Natural killer cell (primary cell): ENCODE results near the gene SLC6A3. TPM values are rescaled to one million over a fixed set of nuclear protein-coding genes. Genes with fewer than 3 reads are reported as not detected.

ENCODE experiments used
- ATAC-seq, 3 donors: fragments of 150-1000 bp in 2 of 3; fragments of 200-7000 bp in 1 of 3; cut with Tn5 transposase; 1 replicate in 1 of 3; 2 replicates in 2 of 3; pipeline ENCODE4 v1.10.0; 2021; ENCODE audit warnings: mild to moderate bottlenecking in 2 of 3, moderate library complexity in 2 of 3
- DNase-seq, 2 donors: peaks; one replicate each; pipeline versions ENCODE4 v3.0.0 to v3.0.0-alpha.2; 2013 to 2021; ENCODE audit warnings: mixed read lengths in 1 of 2
- H3K27ac ChIP-seq: one replicate; pipeline ENCODE4 v1.5.1; 2013; ENCODE audit warnings: mild to moderate bottlenecking, low read length
- H3K27me3 ChIP-seq: one replicate; pipeline ENCODE4 v1.6.1; 2013; ENCODE audit warnings: low read length; ENCODE audit not compliant: control insufficient read depth, insufficient read depth
- H3K36me3 ChIP-seq: one replicate; pipeline ENCODE4 v1.6.1; 2013; ENCODE audit warnings: low read length; ENCODE audit not compliant: control insufficient read depth, insufficient read depth
- H3K4me1 ChIP-seq: one replicate; pipeline ENCODE4 v1.6.1; 2013; ENCODE audit warnings: low read length; ENCODE audit not compliant: control insufficient read depth, insufficient read depth
- H3K4me3 ChIP-seq: one replicate; pipeline ENCODE4 v1.5.1; 2013; ENCODE audit warnings: low read length
- H3K9me3 ChIP-seq: one replicate; pipeline ENCODE4 v1.6.1; 2013; ENCODE audit warnings: low read length; ENCODE audit not compliant: control insufficient read depth, insufficient read depth
- H3K27ac Mint-ChIP-seq, 2 donors: one replicate each; pipeline ENCODE4 v1.8.0; 2022; ENCODE audit warnings: mild to moderate bottlenecking in 2 of 2, mixed read lengths in 2 of 2, moderate library complexity in 1 of 2
- H3K27me3 Mint-ChIP-seq, 2 donors: one replicate each; pipeline ENCODE4 v1.8.0; 2022; ENCODE audit warnings: low read depth in 2 of 2, mixed read lengths in 2 of 2
- H3K36me3 Mint-ChIP-seq: one replicate; pipeline ENCODE4 v1.8.0; 2022; ENCODE audit warnings: mixed read lengths
- H3K4me1 Mint-ChIP-seq, 2 donors: one replicate each; pipeline ENCODE4 v1.8.0; 2022; ENCODE audit warnings: mixed read lengths in 2 of 2
- H3K4me3 Mint-ChIP-seq: one replicate; pipeline ENCODE4 v1.8.0; 2022; ENCODE audit warnings: mild to moderate bottlenecking, moderate library complexity, mixed read lengths
- H3K9me3 Mint-ChIP-seq, 2 donors: one replicate each; pipeline ENCODE4 v1.8.0; 2022; ENCODE audit warnings: mixed read lengths in 2 of 2
- CTCF ChIP-seq: fragments of 200-600 bp; IDR thresholded peaks from one replicate; pipeline ENCODE4 v1.8.0; 2022; ENCODE audit warnings: antibody characterized with exemption
- WGBS: methylation state at CpG from one replicate; pipeline ENCODE4 v1.1.7; 2013; ENCODE audit warnings: missing lambda C conversion rate; ENCODE audit not compliant: insufficient coverage; 5-methylcytosine and 5-hydroxymethylcytosine counted together
- intact Hi-C: fragments of 100-400 bp; cut with micrococcal nuclease; formaldehyde crosslinking; loops from one replicate; pipeline ENCODE4 v1.14.2; 2022
- total RNA-seq, 4 donors: library from RNA; stranded (reverse); fragments of 120-200 nt in 1 of 4; gene quantifications; one replicate each; pipeline versions ENCODE4 v1.2.3 to v1.2.4, GENCODE V29; 2013 to 2022

Gene SLC6A3
- total RNA-seq, 3 donors from 2014 or later (not counting 1 experiment from before 2014, with no cell fraction given) = not detected

- intact Hi-C loops = no loop called here
- H3K4me1 Mint-ChIP-seq = no peaks in the 10 kb centered on the region
- Histone ChIP-seq H3K36me3 (no peaks in the 10 kb centered on the region), H3K27me3 (no peaks in the 10 kb centered on the region), H3K4me1 (no peaks in the 10 kb centered on the region), H3K4me3 (no peak overlapping the region), H3K9me3 (no peaks in the 10 kb centered on the region), H3K27ac (no peak overlapping the region)
- H3K9me3 Mint-ChIP-seq = peaks cover 3 to 4% of the 10 kb centered on the region in 2 donors
- 86% methylated on average over 16 of the region's 16 CpGs for WGBS
- DNase-seq (no peak), ATAC-seq (no peak)
- TF ChIP-seq CTCF = no peak
- no peak overlapping the region for H3K4me3 Mint-ChIP-seq
- H3K36me3 Mint-ChIP-seq = no peaks in the 10 kb centered on the region
- peaks cover 0 to 14% of the 10 kb centered on the region in 2 donors for H3K27me3 Mint-ChIP-seq
- H3K27ac Mint-ChIP-seq = no peak overlapping the region
These were observed 8.6 kb downstream of the SLC6A3 start for GRCh38 chr5:1436681-1437080.

- Histone ChIP-seq H3K27ac (no peak overlapping the region), H3K36me3 (no peaks in the 10 kb centered on the region), H3K9me3 (no peaks in the 10 kb centered on the region), H3K4me3 (no peak overlapping the region), H3K4me1 (no peaks in the 10 kb centered on the region), H3K27me3 (no peaks in the 10 kb centered on the region)
- ATAC-seq (no peak), DNase-seq (no peak)
- H3K27me3 Mint-ChIP-seq = peaks cover 0 to 12% of the 10 kb centered on the region in 2 donors
- no peak overlapping the region for H3K4me3 Mint-ChIP-seq
- TF ChIP-seq CTCF = no peak
- intact Hi-C loops = no loop called here
- H3K27ac Mint-ChIP-seq = no peak overlapping the region
- peaks cover 3 to 4% of the 10 kb centered on the region in 2 donors for H3K9me3 Mint-ChIP-seq
- no peaks in the 10 kb centered on the region for H3K36me3 Mint-ChIP-seq
- WGBS = 83% methylated on average over 10 of the region's 10 CpGs
- H3K4me1 Mint-ChIP-seq = no peaks in the 10 kb centered on the region
These were observed 9.2 kb downstream of the SLC6A3 start for GRCh38 chr5:1436036-1436435.

DNA sequence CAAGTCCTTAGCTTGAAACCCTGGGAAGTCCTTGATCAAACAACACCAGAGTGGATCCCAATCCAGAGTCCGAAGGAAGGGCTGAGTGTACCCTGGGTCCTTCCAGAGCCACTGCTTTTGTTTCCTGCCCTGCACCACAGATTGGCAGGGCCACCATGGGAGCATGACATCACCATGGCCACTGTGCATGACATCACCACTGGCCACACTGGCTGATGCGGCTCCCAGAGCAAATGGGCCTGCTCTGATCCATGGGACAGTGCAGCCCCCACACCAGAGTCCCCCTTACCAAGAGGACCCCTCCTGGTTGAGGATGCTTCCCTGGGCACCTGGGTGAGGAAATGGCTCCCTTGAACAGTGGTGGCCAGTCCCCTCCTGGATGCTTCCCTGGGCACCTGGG lies 9.9 kb downstream of the SLC6A3 start:
- intact Hi-C loops = no loop called here
- Histone ChIP-seq H3K36me3 (no peaks in the 10 kb centered on the region), H3K27ac (no peak overlapping the region), H3K4me1 (no peaks in the 10 kb centered on the region), H3K9me3 (no peaks in the 10 kb centered on the region), H3K27me3 (no peaks in the 10 kb centered on the region), H3K4me3 (no peak overlapping the region)
- ATAC-seq = no peak
- no peak for TF ChIP-seq CTCF
- Mint-ChIP-seq H3K27me3 (peaks cover 0 to 9% of the 10 kb centered on the region in 2 donors), H3K27ac (no peak overlapping the region), H3K4me1 (no peaks in the 10 kb centered on the region), H3K4me3 (no peak overlapping the region), H3K9me3 (peaks cover 3 to 4% of the 10 kb centered on the region in 2 donors), H3K36me3 (no peaks in the 10 kb centered on the region)
- WGBS = 80% methylated on average over 2 of the region's 2 CpGs
- DNase-seq = no peak

GRCh38 chr5:1432296-1432695 lies 12.9 kb downstream of the SLC6A3 start:
- no peaks in the 10 kb centered on the region for H3K4me1 ChIP-seq
- peaks cover 6% of the 10 kb centered on the region for H3K36me3 Mint-ChIP-seq
- no peak overlapping the region for H3K4me3 Mint-ChIP-seq
- no peaks in the 10 kb centered on the region for H3K36me3 ChIP-seq
- H3K27ac ChIP-seq = no peak overlapping the region
- DNase-seq (no peak), ATAC-seq (no peak)
- intact Hi-C loops = no loop called here
- 94% methylated on average over 15 of the region's 15 CpGs for WGBS
- no peaks in the 10 kb centered on the region for H3K27me3 ChIP-seq
- no peak overlapping the region for H3K4me3 ChIP-seq
- TF ChIP-seq CTCF = no peak
- peaks cover 4 to 7% of the 10 kb centered on the region in 2 donors for H3K9me3 Mint-ChIP-seq
- H3K27ac Mint-ChIP-seq = no peak overlapping the region
- H3K9me3 ChIP-seq = peaks cover 10% of the 10 kb centered on the region
- no peaks in the 10 kb centered on the region for H3K4me1 Mint-ChIP-seq
- H3K27me3 Mint-ChIP-seq = peaks cover 0 to 3% of the 10 kb centered on the region in 2 donors
